PC-3 (cell line): ENCODE measurements around the gene IRF5. TPM values are rescaled to one million over a fixed set of nuclear protein-coding genes. Genes with fewer than 3 reads are reported as not detected.

Experiments
- ATAC-seq: fragments of 200-7000 bp; cut with Tn5 transposase; 2 replicates; pipeline ENCODE4 v1.9.1; 2020; ENCODE audit warnings: mild to moderate bottlenecking, moderate library complexity
- BruUV-seq: library from RNA; stranded (reverse); fragments of 400-500 nt; replicated peaks from 2 replicates; lab custom pipeline; 2021; lab: Mats Ljungman, UMichigan
- CTCF ChIA-PET: fragments of 300-600 bp; sonication (Branson Sonifier 250); formaldehyde crosslinking; loops from one replicate; lab custom pipeline; 2022; ENCODE audit warnings: antibody characterized with exemption; lab: Charles Lee
- POLR2A ChIA-PET: fragments of 300-600 bp; sonication (Branson Sonifier 250); formaldehyde crosslinking; loops from one replicate; lab custom pipeline; 2022; ENCODE audit warnings: antibody characterized with exemption; ENCODE audit not compliant: unreplicated experiment; lab: Charles Lee
- DNase-seq: peaks from one replicate; pipeline ENCODE4 v3.0.0-alpha.2; 2015
- H2AFZ ChIP-seq: fragments of 300-600 bp; sonication (generic); 2 replicates; pipeline ENCODE4 v1.6.0; 2016; ENCODE audit warnings: antibody characterized with exemption, low read length
- H3F3A ChIP-seq: fragments of 300-600 bp; sonication (generic); one replicate; pipeline ENCODE4 v1.6.0; 2017; ENCODE audit warnings: antibody characterized with exemption, low read length, control low read depth, mild to moderate bottlenecking; ENCODE audit not compliant: unreplicated experiment
- H3K27ac ChIP-seq: fragments of 300-600 bp; sonication (generic); 2 replicates; pipeline ENCODE4 v1.5.1; 2016; ENCODE audit warnings: mild to moderate bottlenecking, low read length
- H3K27me3 ChIP-seq: fragments of 300-600 bp; sonication (generic); 2 replicates; pipeline ENCODE4 v1.6.1; 2016; ENCODE audit warnings: low read length, mixed read lengths
- H3K36me3 ChIP-seq: fragments of 300-600 bp; sonication (generic); 2 replicates; pipeline ENCODE4 v1.6.1; 2016; ENCODE audit warnings: low read depth, mixed run types, low read length, mixed read lengths
- H3K4me1 ChIP-seq: fragments of 300-600 bp; sonication (generic); 2 replicates; pipeline ENCODE4 v1.5.1; 2016; ENCODE audit warnings: low read length; ENCODE audit not compliant: insufficient read depth
- H3K4me2 ChIP-seq: fragments of 300-600 bp; sonication (generic); 2 replicates; pipeline ENCODE4 v1.6.0; 2016; ENCODE audit warnings: low read length
- H3K4me3 ChIP-seq: fragments of 300-600 bp; sonication (generic); 2 replicates; pipeline ENCODE4 v1.5.1; 2016; ENCODE audit warnings: mild to moderate bottlenecking, low read length, mixed read lengths
- H3K79me2 ChIP-seq: fragments of 300-600 bp; sonication (generic); 2 replicates; pipeline ENCODE4 v1.6.1; 2017; ENCODE audit warnings: low read length, mixed read lengths
- H3K9ac ChIP-seq: fragments of 300-600 bp; sonication (generic); 2 replicates; pipeline ENCODE4 v1.6.0; 2016; ENCODE audit warnings: mild to moderate bottlenecking, low read length
- H3K9me2 ChIP-seq: fragments of 300-600 bp; sonication (generic); replicated peaks from 2 replicates; pipeline ENCODE4 v1.6.1; 2016; ENCODE audit warnings: mixed run types, low read length, mixed read lengths
- H3K9me3 ChIP-seq: fragments of 300-600 bp; sonication (generic); 2 replicates; pipeline ENCODE4 v1.6.1; 2016; ENCODE audit warnings: low read length, mixed read lengths
- H4K20me1 ChIP-seq: fragments of 300-600 bp; sonication (generic); 2 replicates; pipeline ENCODE4 v1.6.1; 2016; ENCODE audit warnings: low read length, mixed read lengths
- EZH2 ChIP-seq: fragments of 300-600 bp; sonication (generic); IDR thresholded peaks from one replicate; pipeline ENCODE4 v1.6.1; 2017; ENCODE audit warnings: antibody characterized with exemption, mild to moderate bottlenecking, low read length; ENCODE audit not compliant: unreplicated experiment
- EZH2phosphoT487 ChIP-seq: fragments of 300-600 bp; sonication (generic); IDR thresholded peaks from 2 replicates; pipeline ENCODE4 v1.6.1; 2018; ENCODE audit warnings: mild to moderate bottlenecking, antibody characterized with exemption, low read length, borderline replicate concordance
- intact Hi-C: fragments of 100-400 bp; cut with micrococcal nuclease; formaldehyde crosslinking; loops from 2 replicates; pipeline ENCODE4 v1.9.0; 2023
- total RNA-seq: library from RNA; depleted of rRNA; stranded (reverse); fragments of >200 nt; gene quantifications from 2 replicates; pipeline ENCODE4 v1.2.3, GENCODE V29; 2014
- TF ChIP-seq, protein P1 (sequence below): fragments of 300-600 bp; sonication (generic); conservative IDR thresholded peaks from 2 replicates; pipeline ENCODE4 v1.5.1; 2017; ENCODE audit warnings: antibody characterized with exemption, low read depth, mild to moderate bottlenecking, low read length

Gene IRF5
- total RNA-seq, 1 experiment from 2014 or later, result 15.3 TPM

DNA sequence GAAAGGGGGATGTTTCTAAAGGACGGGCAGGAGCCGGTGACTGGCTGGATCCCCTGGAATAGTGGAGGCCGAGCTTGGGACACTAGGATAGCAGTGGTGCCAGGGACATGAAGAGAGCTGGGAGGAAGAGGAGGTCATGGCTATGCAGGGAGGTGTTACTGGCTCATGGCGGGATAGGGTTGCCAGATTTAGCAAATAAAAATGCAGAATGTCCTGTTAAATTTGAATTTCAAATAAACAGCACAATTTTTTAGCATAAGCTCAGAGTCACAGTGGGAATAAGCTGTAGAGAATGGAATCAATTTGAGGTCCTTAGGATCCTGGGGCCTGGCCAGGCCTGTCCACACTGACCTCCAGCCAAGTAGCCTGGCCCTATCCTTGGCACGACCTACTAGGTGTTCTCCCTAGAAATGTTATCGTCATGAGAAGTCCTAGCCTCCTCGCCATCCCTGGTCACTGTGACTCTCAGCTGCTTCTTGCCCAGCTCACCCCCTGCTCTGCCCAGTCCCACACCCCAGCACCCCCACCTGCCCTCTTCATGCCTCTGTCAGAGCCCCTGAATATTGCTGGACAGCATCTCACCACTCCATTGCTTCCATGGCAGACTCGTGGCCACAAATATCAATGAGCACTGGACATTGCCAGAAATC is 19.6 kb upstream of the IRF5 start:
- no peak for TF ChIP-seq EZH2
- TF ChIP-seq, protein P1, sequence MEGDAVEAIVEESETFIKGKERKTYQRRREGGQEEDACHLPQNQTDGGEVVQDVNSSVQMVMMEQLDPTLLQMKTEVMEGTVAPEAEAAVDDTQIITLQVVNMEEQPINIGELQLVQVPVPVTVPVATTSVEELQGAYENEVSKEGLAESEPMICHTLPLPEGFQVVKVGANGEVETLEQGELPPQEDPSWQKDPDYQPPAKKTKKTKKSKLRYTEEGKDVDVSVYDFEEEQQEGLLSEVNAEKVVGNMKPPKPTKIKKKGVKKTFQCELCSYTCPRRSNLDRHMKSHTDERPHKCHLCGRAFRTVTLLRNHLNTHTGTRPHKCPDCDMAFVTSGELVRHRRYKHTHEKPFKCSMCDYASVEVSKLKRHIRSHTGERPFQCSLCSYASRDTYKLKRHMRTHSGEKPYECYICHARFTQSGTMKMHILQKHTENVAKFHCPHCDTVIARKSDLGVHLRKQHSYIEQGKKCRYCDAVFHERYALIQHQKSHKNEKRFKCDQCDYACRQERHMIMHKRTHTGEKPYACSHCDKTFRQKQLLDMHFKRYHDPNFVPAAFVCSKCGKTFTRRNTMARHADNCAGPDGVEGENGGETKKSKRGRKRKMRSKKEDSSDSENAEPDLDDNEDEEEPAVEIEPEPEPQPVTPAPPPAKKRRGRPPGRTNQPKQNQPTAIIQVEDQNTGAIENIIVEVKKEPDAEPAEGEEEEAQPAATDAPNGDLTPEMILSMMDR, result no peak
- TF ChIP-seq EZH2phosphoT487, result no peak
- DNase-seq (no peak), ATAC-seq (no peak)
- no peak overlapping the region for H3K27ac ChIP-seq
- H3K27me3 ChIP-seq, result peaks cover 11% of the 10 kb centered on the region; the same call in 1 of the 2 replicates
- H3K9me3 ChIP-seq, result no peaks in the 10 kb centered on the region
- POLR2A ChIA-PET, result no interaction called here
- no peaks in the 10 kb centered on the region for H3K36me3 ChIP-seq
- CTCF ChIA-PET, result interaction anchor here (0.6 kb wide), 1 partner anchor 48 kb away, joined by 6 read pairs; no protein-coding TSS in a partner anchor
- no peak overlapping the region for H3K9ac ChIP-seq
- H3F3A ChIP-seq, result no peaks in the 10 kb centered on the region
- no peaks in the 10 kb centered on the region for H3K9me2 ChIP-seq
- no peaks in the 10 kb centered on the region for H3K4me1 ChIP-seq
- H3K4me3 ChIP-seq, result no peak overlapping the region
- H2AFZ ChIP-seq, result no peak overlapping the region
- no peaks in the 10 kb centered on the region for H3K79me2 ChIP-seq
- no TSS peak for BruUV-seq
- no peak overlapping the region for H3K4me2 ChIP-seq
- H4K20me1 ChIP-seq, result no peaks in the 10 kb centered on the region
- intact Hi-C loops, result no loop called here

DNA sequence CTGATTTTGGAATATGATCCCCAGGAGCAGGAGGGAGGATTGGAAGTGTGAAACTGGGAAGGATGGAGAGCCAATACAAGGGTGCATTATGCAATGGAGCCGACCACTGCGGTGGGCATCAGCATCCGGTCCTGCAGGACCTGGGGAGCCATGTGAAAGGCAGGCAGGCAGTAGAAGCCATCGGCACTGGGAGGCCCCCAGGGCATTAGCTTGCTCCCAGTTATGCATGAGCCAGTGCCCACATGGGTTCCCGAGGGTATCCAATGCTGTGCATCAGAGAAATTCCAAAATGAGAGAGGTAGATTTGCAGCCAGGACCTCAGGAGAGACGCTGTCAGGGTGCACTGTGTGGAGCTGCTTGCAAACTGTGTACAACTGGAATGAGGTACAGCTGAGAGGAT is 18.5 kb upstream of the IRF5 start:
- TF ChIP-seq EZH2, result no peak
- TF ChIP-seq, protein P1, result no peak
- no peak for TF ChIP-seq EZH2phosphoT487
- peaks cover 11% of the 10 kb centered on the region; the same call in 1 of the 2 replicates for H3K27me3 ChIP-seq
- ChIA-PET POLR2A (no interaction called here), CTCF (no interaction called here)
- no peak overlapping the region for H2AFZ ChIP-seq
- H3K9me2 ChIP-seq, result no peaks in the 10 kb centered on the region
- no peaks in the 10 kb centered on the region for H3K36me3 ChIP-seq
- H3K79me2 ChIP-seq, result no peaks in the 10 kb centered on the region
- ATAC-seq (no peak), DNase-seq (no peak)
- H3K4me2 ChIP-seq, result no peak overlapping the region
- intact Hi-C loops, result no loop called here
- H3K27ac ChIP-seq, result no peak overlapping the region
- no peaks in the 10 kb centered on the region for H3F3A ChIP-seq
- H3K9me3 ChIP-seq, result no peaks in the 10 kb centered on the region
- no peak overlapping the region for H3K4me3 ChIP-seq
- H3K4me1 ChIP-seq, result no peaks in the 10 kb centered on the region
- H4K20me1 ChIP-seq, result no peaks in the 10 kb centered on the region
- no TSS peak for BruUV-seq
- H3K9ac ChIP-seq, result no peak overlapping the region
